SK-N-MC (cell line): ENCODE measurements around the gene POU2F3.

Experiments used
- EZH2 ChIP-seq: fragments of 200-600 bp; sonication (generic); IDR thresholded peaks from one replicate; pipeline ENCODE4 v1.6.1; 2017; ENCODE audit warnings: antibody characterized with exemption
- FOXP2 ChIP-seq: optimal IDR thresholded peaks from 2 replicates; pipeline ENCODE3; 2011; ENCODE audit warnings: mild to moderate bottlenecking, moderate library complexity; ENCODE audit not compliant: insufficient read depth; ENCODE audit errors: extremely low read length, control extremely low read depth
- POLR2AphosphoS5 ChIP-seq: IDR thresholded peaks from 2 replicates; pipeline ENCODE4 v1.6.1; 2012; ENCODE audit warnings: mild to moderate bottlenecking, low read depth, low read length, borderline replicate concordance

DNA sequence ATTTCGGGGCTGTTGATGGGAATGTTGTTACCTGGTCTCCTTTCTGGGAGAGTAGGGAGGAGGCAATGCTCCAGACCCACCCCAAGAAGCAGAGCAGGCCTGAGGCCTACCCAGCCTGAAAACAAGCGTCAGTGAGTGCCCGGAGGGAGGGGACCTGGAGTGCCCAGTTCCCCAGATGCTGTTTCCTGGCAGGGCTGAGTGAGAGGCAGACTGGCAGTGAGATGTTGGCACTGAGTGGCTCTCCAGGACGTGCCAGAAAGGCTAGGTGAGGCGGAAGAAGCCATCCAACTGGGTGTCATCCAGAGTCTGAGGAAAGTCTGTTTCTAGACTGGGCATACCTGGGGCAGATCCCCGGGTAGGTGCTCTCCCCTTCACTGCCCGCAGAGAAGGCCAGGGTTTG is 1.3 kb downstream of the POU2F3 start:
- TF ChIP-seq POLR2AphosphoS5 (no peak), FOXP2 (no peak), EZH2 (no peak)
